ENCODE results near the gene DENND4A.
A peak's percentile ranks its signal among the peaks of the same experiment; 100 is the strongest.
"Not testable (repeated sequence)": the region's sequence is repeated elsewhere in the genome, so short reads cannot be mapped to it uniquely, and the experiment has no call there.

DENND4A gene

DNA sequence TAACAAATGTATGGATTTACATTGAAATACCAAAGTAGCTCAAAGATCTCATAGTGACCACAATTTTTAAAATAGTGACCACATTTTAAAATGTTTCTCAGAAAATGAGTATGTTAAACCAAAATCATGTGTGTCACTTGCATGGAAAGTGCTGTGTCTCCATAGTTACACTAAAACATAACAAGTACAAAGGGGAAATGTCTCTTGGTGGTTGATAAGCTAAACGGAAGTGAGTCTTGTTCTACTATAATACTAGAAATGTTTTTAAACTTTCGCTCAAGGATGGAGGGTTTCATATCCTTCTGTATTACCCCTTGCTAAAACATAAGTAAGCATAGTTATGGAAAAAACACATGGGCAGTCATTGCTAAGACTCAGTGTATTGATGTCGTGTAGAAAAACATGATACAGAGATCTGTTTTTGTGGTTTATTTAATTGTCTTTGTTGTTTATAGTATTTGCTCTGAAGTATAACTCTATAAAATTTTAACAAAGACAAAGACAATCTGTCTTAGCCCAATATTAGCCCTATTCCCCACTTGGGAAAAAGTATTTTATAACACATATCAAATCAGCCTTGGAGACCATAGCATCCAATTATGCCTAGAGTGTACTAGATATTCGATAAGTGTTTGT, 27.0 kb upstream of the DENND4A start:
- DNase-seq = no peak

- DNase-seq = no peak
These were observed 24.3 kb upstream of the DENND4A start for GRCh38 chr15:65816441-65816840.

- DNase-seq = not testable (repeated sequence)
These were observed 23.9 kb upstream of the DENND4A start for GRCh38 chr15:65816008-65816407.

- not testable (repeated sequence) for DNase-seq
These were observed 22.2 kb upstream of the DENND4A start for GRCh38 chr15:65814271-65814670.

GRCh38 chr15:65812916-65813315, 20.8 kb upstream of the DENND4A start:
- no peak for DNase-seq

- no peak for DNase-seq
These were observed 20.4 kb upstream of the DENND4A start for GRCh38 chr15:65812467-65812866.

GRCh38 chr15:65811835-65812234, 19.7 kb upstream of the DENND4A start:
- DNase-seq = no peak

GRCh38 chr15:65811011-65811733, 19.1 kb upstream of the DENND4A start:
- DNase-seq = not testable (repeated sequence)

- DNase-seq = no peak
These were observed 14.3 kb upstream of the DENND4A start for GRCh38 chr15:65806397-65806796.

DNA sequence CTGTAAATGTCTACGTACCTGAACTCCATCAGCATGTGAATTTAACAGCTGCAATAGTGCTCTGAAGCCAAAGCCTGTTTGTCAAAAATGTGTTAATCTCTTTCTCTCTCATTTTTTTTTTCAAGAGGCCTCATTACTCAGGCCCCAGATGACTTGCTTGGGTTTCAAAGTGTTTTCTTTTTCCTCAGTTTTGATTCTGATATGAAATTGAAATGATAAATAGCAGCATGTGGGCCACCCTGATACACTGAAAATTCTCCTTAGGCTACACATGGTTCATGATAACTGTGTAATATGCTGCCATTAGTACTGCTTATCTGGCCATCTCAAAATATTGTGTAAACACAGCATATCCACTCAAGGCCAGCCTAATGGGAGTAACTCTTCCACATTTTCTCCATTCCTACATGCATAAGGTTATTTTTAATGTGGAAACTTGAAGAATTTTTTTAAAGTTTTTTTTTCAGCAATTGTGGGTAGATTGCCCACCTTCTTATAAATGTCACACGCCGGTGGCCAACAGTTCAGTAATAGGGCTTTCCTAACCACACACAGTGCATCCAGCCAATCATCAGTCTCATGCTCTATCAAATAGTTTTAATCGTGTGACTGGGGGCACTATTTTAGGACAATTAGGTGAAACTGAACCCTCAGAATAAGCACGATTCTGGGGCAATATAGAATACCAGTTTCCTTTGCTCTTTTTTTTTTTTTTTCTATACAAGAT, 13.1 kb upstream of the DENND4A start:
- DNase-seq = no peak

- no peak for DNase-seq
These were observed 12.3 kb upstream of the DENND4A start for GRCh38 chr15:65804252-65804931.

- no peak for DNase-seq
These were observed 9.2 kb upstream of the DENND4A start for GRCh38 chr15:65801229-65801805.

DNA sequence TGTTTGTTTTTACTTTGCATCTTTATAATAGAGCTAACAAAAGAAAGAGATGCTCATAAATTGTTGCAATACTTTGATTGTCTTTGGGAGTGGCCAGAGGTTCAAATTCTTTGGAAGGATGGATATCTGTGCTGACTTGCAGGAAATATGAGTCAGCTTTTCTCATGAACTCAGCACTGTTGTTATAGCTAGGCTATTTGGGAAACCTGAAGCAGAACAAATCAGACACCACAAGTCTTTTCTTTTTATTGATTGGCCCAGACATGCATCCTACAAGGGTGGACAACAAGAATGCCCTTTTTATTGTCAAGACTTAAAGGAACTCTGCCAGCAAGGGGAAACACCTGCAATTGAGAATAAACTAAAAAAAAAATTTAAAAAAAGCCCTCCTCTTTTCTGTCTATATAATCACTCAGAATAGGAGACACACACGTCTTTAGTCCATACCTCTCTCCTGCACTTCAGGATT, 4.6 kb upstream of the DENND4A start:
- no peak for DNase-seq

DNA sequence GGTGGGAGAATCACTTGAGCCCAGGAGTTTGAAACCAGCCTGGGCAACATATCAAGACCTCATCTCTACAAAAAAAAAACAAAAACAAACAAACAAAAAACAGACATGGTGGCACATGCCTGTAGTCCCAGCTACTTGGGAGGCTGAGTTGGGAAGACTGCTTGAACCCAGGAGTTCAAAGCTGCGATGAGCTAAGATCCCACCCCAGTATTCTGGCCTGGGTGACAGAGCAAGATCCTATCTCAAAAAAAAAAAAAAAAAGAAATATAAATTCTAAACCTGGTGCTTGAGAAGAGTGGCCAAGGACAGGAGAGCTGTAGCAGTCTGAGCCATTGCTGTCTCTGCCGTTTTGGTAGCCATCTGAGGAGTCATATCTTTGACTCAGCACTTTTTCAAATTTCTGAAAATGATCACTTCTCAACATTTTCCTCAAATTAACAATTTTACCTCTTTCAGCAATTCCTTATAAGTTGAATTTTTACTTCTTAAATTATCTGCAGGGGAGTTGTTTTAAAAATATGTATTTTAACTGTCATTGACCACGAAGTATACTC, 3.6 kb upstream of the DENND4A start:
- no peak for DNase-seq

- DNase-seq = no peak
These were observed 1.7 kb upstream of the DENND4A start for GRCh38 chr15:65793818-65794104.

GRCh38 chr15:65792988-65793817, 1.1 kb upstream of the DENND4A start:
- no peak for DNase-seq

GRCh38 chr15:65791335-65792137, 557 bp downstream of the DENND4A start:
- DNase-seq = peak; percentile 26

GRCh38 chr15:65790694-65791334, 1.3 kb downstream of the DENND4A start:
- DNase-seq = no peak

- DNase-seq = no peak
These were observed 2.2 kb downstream of the DENND4A start for GRCh38 chr15:65789759-65790425.

DNA sequence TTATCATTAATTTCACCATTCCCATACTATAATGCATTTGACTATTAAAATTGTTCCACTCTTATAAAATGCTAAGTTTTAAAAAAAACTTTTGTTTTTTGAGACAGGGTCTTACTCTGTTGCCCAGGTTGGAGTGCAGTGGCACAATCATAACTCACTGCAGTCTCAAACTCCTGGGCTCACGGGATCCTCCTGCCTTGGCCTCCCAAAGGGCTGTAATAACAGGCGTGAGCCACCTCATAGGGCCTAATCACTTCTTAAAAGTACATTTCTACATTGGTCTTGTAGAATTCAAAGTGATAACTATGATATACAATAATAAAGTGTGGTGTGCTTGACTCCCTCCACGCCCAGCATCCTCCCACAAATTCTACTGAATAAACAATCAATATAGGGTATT, 3.0 kb downstream of the DENND4A start:
- no peak for DNase-seq
